HG02938 (cell line): Measurements from ENCODE around the gene ETV3.

Experiments
- ATAC-seq: cut with Tn5 transposase; IDR thresholded peaks from one replicate; pipeline ENCODE4 v1.9.1; 2021; ENCODE audit warnings: mild to moderate bottlenecking, moderate library complexity; ENCODE audit not compliant: unreplicated experiment

ETV3 gene

DNA sequence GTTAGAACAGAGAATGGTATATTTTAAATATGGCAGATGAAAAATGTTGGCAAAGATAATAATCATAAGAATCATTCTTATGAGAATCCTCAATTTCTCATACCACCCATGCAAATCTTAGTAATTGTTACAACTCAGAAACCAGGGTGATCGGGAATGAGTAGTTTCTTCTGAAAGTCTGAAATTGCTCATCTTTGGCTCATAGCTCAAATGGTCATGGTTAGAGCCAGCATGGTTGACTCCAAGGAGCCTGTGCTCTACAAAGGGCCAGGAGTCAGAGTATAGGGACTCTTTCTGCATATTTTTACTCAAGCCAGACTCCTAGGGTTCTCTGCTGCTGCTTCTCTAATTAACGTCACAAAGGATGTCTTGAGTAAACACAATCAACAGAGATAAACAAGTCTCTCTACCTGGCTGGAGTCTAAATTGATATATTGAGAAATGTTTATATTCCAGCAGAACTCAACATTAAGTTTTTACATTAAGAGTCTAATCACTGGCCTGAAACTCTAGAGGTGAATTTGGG lies 1.9 kb upstream of the ETV3 start:
- no peak for ATAC-seq

DNA sequence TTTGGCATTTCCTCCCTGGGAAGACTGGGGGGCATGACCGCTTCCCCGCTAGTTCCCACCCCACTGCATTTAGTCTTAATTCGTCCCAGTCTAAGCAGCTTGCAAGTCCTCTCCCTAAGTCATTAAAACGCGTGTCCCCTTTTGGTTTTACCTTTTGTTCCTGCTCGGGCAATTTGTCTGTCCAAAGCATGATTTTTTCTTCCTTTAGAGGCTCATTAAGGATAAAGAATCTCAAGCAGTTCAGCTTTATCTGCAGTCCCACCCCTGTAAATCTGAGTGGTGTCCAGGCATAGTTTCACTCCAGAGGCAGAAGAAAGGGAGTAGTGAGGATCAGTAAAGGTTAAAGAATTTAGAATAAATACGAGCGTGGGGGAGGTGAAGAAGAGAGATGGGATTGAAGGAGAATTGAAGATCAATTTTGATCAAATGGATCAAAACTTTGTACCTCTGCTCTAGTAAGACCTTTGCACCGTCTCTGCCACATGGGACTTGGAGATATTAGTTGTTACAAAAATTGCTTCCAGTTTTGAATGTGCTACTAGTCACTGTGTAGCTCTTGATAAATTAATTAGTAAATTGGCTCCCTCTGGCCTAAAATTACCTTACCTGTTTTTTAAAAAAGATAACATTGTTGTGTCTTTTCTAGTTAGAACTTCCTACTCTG lies 989 bp upstream of the ETV3 start:
- no peak for ATAC-seq

DNA sequence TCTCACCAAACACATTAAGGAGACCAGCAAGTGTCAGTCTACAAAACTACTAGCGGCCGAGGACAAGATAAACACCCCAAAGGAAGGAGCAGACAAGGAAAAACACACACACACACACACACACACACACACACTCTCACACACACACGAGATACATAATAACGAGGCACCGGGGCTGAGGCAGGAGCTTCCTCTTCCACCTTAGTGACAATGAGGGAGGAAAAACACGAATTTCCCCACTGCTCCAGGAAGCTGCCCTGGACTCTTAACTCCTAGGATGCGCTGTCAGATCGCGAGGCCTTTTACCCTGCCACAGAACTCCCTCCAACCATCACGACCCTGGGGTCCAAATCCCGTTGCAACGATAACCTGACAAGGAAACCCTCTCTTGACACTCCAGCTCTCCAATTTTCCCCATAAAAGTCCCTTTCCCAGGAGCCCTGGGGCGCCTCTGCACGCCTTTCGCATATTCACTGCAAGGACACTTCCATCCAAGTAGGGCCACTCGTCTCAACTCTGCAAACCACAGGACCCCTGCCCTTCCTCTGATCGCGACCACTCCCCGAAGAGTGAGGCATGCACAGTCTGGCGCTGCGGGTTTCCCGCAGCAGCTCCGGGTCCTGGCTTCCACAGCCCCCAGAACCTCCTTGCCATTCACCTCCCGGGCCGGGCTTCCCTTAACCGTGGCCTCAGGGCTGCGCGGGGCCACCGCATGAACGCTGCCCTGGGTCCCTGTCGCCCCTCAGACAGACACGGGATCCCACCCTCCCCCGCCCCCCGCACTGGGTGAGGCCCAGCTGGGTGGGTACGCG lies 581 bp downstream of the ETV3 start:
- ATAC-seq, result peak; percentile 6

DNA sequence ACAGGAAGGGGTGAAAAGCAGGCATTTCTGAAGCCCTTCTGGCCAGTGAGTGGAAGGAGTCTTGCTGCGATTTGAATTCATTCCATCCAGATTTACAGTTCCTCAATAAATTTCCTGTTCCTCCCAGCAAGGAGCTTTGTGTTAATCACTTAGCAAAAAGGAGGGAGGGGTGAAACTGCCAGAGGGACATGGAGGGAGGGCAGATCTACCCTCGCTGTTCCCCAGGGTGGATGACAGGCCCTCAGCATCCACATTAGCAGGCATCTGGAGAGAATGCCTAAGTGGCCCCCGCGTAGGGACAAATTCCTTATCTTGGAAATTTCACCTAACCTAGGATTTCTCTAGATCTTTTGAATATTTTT lies 1.2 kb downstream of the ETV3 start:
- no peak for ATAC-seq

DNA sequence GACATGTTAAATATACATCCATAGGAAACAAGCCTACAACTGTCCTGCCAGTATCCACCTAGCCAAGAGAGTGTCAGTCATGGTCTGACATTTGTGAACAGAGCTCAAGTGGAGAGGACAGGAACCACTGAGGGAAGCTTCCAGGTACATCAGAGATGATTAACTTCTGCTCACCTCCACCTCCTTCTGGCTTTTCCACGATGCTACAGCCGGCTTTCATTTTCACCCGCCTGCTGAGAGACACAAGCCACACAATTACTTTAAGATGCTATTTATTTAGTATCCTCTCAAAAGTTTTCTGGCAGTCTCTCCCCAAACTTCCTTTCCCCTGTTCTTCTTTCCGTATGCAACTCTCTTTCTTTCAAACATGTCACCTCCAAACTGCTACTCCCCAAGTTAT lies 2.1 kb downstream of the ETV3 start:
- no peak for ATAC-seq

DNA sequence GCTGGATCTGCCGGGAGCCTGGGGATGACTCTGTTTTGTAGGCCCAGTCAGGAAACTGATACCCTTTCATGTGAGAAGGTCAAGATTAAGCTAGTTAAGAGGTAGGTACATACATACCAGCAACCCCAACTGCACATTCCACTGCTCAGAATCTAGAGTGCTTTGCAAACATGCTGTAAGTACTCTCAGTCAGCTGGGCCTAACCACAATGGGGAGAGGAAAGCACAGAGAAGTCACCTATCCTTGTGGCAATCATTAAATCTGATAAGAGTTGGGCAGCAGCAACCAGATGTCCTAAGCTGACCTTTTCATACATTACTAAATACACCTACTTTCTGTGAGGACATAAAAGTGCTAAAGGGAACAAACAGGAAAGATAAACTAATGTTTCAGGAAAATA lies 2.5 kb downstream of the ETV3 start:
- ATAC-seq, result no peak

DNA sequence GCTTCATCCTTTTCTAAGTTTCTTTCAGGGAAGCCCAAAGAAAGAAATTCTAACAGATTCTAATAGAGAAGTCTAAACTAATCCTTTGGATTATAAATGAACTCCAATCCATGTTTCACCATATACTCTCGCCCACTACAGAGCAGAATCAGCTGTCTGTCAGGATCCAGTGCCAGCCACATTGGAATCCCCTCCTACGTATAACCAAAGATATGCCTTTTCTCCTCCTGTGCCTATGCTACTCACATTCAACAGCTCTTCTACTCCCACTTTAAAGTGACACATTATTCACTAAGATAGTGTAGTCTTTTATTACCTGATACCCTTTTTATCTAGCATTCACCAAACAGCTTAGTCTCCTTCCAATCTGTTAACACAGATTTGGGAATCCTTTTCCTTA lies 3.1 kb downstream of the ETV3 start:
- no peak for ATAC-seq

DNA sequence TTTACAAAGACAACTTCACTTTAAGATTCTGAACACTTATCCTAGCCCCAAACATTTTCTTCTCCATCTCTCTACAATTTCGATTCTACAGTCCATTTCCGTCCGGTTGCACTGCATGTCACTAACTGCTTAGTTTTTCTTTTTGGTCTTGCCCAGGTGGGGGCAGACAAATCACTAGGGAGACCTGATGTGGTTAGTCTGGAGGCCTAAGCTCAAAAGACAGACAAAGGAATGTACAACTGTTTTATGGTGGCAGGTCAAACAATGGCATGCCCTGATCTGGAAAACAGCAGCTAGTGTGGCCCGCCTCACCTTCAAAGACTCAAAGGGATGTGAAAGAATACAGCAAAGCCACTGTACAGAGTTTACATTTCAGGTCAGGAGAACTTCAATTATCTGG lies 3.8 kb downstream of the ETV3 start:
- ATAC-seq, result no peak

DNA sequence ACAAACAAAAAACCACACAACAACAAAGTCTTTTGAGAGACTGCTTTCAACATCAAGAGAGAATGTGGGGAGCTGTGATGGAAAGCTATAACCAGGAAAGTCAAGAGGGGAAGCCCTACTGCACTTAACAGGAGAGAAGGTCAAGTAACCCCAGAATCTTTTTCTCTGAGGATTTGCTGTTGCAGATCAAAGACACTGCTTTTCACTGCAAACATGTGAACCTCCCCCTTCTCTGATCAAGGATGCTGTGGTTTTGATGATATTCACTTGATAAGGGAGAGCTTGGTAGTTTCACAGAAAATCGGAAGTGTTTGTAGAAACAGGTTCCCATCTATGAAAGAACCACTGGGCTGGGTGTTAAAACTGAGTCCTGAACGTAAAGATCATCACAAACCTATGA lies 4.8 kb downstream of the ETV3 start:
- no peak for ATAC-seq

DNA sequence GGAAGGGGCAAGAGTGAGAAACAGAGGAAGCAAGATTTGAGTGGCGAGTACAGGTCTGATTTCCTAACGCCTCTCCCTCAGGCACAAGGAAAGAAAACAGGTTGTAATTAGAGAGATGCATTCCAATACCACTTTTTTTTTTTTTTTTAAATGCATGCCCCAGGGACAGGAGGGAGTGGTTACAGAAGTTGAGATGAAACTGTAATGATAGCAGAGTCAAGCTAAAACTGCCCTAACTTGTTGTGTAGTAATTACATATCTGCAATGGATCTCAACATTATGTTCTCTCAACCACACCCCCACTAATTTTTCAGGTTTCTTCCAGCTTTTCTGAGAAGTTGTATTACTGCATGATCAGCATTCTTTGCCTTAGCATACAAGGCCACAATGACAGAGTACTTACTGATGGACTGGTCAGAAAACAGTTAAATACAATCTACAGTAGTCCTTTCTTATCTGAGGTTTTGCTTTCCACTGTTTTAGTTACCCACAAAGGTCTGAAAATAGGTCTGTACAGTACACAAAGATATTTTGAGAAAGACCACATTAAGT lies 5.5 kb downstream of the ETV3 start:
- ATAC-seq, result no peak

DNA sequence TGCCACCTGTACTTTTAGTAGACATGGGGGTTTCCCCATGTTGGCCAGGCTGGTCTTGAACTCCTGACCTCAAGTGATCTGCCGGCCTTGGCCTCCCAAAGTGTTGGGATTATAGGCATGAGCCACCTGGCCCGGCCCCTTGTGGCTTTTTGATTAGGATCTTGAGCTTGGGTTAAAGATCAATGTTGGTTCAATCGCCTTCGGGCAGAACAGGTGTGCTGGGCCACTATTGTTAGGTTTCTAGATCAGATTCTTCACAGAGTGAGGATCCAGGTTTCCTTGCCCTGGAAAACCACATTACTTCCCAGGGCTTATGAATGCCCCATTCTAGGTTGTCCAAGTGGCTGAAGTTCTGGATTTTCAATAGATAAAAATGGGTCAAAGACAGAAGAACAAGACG lies 6.1 kb downstream of the ETV3 start:
- no peak for ATAC-seq

DNA sequence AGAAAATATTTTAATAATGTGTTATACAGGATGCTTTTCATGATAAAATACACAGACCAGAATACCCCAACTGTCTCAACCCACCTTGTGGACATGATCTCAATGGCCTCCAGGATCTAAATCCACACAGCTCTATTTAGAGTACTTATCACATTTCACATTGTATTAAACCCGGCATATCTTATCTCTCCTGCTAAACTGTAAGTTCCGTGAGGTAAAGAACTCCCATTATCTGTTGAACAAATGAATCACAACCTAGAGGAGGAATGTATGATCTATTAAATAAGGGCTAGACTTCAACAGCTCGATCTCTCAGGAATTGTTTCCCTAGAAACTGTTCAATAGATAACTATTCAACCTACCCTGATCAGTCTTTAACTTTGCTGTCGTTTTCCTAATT lies 6.9 kb downstream of the ETV3 start:
- no peak for ATAC-seq

DNA sequence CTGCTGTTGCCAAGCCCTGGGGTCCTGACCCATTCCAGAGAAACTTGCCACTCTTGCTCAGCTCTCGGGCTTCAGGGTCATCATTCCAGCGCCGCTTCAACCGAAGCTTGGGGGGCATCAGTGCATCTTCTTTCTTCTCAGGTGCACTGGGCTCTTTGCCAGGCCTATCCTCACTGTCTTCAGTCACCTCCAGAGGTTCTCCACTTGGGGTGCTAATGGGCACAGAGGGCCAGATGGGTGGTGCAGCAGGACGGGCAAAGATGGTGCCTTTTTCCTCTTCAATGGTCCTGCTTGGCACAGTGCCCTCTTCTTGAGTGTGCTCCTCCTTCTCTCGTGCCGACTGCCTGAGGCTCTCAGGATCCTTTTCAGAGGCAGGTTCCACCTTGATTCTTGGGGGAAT lies 13.3 kb downstream of the ETV3 start:
- ATAC-seq, result no peak

DNA sequence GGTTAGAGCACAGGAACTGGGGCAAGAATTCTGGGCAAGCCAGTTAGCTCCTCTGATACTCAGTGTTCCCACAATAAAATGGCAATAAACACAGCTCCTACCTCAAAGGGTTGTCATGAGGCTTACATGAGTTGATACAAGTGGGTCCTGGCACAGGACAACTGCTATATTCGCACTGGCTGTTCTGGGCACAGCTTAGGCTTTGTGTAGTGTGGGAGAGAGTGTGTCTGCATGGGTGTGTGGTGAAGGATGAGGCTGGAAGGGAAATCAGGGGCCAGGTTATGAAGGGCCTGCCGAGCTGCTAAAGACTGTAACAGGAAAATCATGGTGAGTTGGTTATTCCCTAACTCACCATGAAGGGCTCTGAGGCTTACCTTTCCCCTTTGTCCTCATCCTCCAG lies 18.7 kb downstream of the ETV3 start:
- ATAC-seq, result no peak

DNA sequence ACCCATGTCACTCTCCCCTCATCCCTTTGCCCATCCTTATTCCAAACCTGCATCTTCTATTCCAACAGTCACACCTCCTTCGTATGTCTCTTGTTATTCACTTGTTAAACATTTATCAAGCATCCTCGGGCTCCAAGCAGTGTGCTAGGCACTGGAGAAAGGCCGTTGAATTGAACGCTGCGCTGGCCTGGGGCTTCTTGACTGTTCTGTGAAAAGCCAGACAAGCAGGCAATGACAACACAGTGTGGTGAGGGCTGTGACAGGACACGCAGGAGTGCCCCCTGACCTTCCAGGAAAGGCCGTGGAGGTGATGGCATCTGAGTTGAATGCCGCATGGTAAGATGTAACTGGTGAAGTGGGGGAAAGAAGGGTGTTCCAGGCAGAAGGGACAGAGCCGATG lies 19.2 kb downstream of the ETV3 start:
- no peak for ATAC-seq

DNA sequence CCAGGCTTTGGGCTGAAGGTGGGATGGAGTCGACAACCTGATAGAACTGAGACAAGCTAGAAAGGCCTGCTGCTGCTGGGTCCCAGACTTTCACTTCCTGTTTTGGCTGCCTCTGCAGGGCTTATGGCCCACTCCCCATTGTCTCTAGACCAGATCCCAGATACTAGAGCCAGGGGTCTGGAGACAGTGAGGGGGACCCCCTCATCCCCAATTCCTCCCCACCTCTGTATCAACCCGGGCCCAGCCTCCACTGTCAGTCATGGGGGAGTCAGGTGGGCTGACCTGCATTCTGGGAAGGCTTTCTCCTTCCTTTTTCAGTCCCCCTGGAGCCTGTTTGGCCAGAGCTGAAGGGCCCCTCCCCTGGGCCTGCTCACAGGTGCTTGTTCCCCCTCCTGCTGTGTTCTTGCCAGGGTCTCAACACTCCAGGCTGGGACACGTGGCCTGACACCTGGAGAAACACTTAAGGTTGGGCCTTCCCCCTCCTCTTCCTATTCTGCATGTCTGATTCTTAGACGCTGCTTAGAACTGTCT lies 20.6 kb downstream of the ETV3 start:
- peak; percentile 59 for ATAC-seq

DNA sequence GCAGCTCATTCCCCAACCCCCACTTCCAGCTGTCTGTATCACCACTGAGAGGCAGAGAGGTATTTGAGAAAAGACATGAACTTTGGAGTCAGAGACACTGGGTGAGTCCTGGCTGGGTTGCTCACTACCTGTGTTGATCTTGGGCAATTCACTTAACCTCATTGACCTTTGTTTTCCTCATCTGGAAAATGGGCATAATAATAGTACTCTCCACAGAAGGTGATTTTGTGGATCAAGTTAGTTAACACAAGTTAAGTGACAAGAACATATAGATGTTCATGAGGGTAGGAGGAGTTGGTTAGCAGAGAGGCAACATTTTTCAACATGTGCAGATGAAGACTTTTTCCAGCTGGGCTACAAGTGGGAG lies 21.5 kb downstream of the ETV3 start:
- no peak for ATAC-seq

DNA sequence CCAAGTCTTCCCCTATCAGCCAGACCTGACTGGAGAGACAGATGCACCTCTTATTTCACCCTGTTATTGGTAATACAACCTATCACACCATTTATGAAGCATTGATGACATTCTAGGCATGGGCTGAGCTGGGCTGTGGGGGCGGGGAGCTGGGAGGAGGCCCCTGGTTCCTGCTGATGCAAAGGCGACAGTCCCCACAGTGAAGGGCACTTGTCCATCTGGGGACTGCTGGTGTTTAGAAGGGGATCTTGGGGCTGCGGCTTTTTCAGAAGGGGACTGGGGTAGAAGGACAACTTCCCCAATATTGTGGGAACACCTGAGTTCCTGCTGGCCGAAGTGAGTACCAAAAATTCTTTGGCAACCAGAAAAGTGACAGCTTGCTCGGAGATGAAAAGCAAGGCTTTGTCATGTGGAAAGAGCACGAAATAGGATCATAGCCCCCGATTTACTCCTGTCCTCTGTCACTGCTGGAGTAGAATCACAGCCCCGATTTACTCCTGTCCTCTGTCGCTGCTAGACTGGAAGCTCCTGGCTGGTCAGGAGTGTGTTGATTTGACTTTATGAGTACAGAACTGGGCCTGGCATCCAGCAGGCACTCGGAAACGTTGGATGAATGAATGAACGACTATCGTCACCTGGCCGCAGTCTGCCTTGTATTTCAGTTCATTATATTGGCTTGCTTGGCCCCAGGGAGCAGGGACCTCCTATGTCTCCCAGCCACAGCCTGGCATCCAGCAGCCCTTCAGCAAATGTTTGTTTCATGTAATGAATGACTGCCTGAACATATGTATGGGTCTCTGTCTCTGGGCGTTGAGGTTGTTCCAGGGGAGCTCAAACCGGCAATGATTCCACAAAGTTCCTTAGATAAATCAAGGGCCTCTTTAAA lies 22.1 kb downstream of the ETV3 start:
- ATAC-seq, result no peak

DNA sequence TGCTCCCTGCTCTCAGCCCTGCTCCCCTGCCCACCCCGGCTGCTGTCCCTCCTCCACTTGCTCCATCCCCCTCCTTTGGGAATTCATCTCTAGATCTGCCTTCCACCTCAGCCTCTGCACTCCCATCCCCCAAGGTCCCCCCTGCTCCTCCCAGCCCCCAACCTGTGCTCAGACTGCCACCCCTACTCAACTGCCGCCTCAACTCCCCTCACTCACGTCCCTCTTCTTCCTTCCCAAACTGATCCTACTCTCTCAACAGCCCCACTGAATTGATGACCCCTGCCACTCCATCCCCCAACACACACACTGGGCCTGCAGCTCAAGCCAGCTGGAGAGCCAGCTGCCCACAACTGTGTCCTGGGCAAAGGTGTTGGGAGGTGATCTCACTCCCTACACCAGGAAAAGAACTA lies 22.8 kb downstream of the ETV3 start:
- ATAC-seq, result no peak

DNA sequence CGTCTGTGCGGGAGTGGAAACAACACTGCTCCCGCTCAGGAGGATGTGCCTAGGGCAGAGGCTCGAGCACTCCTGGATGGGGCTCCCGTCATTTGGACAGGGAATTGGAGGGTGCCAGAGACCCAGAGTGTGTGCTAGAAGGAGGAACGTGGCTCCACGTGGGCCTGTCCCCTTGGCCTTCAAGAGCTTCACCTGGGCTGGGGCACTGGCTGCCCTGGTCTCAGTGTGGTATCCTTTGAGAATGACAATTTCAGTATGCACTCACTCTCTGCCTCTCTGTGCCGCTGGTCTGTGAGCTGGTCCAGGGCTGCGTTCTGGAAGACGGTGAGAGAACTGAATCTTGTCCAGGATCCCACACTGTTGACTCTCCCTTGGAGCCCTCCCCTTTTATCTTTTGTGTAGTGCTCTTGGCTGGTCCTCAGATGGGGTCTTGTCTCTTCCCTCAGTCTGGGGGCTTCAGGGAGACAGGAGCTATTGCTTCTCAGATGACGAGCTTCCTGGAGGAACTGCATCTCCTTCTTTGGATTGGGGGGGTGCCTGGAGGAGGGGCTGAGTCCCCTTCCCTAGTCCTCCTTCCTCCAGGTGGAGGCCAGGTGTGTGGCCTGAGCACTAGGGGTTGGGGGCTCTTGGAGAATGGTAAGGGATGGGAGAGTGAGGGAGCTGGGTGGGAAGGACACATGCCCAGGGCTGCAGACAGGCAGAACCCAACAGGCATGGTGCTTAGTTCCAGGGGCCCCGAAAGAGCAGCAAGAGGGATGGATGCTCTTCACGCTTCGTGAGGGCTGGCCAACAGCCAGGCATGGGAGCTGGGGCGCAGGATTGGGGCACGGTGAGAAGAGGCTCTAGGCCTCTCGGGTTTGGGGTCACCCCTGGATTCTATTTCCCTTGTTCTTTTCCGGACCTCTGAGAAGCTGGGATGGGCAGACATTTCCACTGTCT lies 23.7 kb downstream of the ETV3 start:
- ATAC-seq, result no peak
